ENCODE results near the gene LENG8. TPM values are rescaled to one million over a fixed set of nuclear protein-coding genes. Genes with fewer than 3 reads are reported as not detected.

The LENG8 gene
- total RNA-seq, 1 experiment from 2014 or later, result 148 TPM

GRCh38 chr19:54462655-54463530 lies 13.9 kb downstream of the LENG8 start:
- Histone ChIP-seq H2BK5ac (ENCODE audit: insufficient read length, low read length) (no peak overlapping the region), H2AFZ (ENCODE audit: low read length) (no peak overlapping the region), H3K27ac (ENCODE audit: insufficient read length, low read depth, low read length) (no peak overlapping the region), H3K9me3 (ENCODE audit: control insufficient read depth, low read depth, low read length) (no peaks in the 10 kb centered on the region), H3K4me1 (ENCODE audit: insufficient read depth, low read length) (no peaks in the 10 kb centered on the region), H2AK5ac (ENCODE audit: insufficient read length, low read length) (no peak overlapping the region), H4K20me1 (ENCODE audit: control insufficient read depth, insufficient read depth, insufficient read length) (no peaks in the 10 kb centered on the region), H2BK120ac (ENCODE audit: low read depth, low read length, poor library complexity, severe bottlenecking) (no peak overlapping the region), H3K23ac (ENCODE audit: insufficient read length, low read depth, low read length) (no peak overlapping the region), H3K4me2 (ENCODE audit: insufficient read depth, insufficient read length, low read length) (peak overlapping the region; percentile 45), H3K18ac (ENCODE audit: insufficient read length, low read depth, low read length) (peak overlapping the region; percentile 81), H3K79me2 (ENCODE audit: insufficient read depth, low read length) (no peaks in the 10 kb centered on the region), H3K4ac (ENCODE audit: low read depth, low read length) (no peak overlapping the region), H4K5ac (ENCODE audit: insufficient read length, low read depth, low read length) (no peak overlapping the region), H4K91ac (ENCODE audit: insufficient read length, low read depth, low read length) (no peak overlapping the region), H4K8ac (replicated peaks; ENCODE audit: insufficient read length, low read depth, low read length) (no peak overlapping the region), H3K56ac (ENCODE audit: insufficient read length, low read depth, low read length) (no peak overlapping the region), H2BK12ac (ENCODE audit: insufficient read length, low read depth, low read length) (no peak overlapping the region), H3K14ac (ENCODE audit: insufficient read depth, low read length) (peak overlapping the region; percentile 92), H2BK20ac (ENCODE audit: low read depth, low read length, poor library complexity, severe bottlenecking) (no peak overlapping the region), H3K23me2 (ENCODE audit: insufficient read length, low read depth, low read length, poor library complexity, severe bottlenecking) (peaks cover 11% of the 10 kb centered on the region), H2BK15ac (ENCODE audit: low read depth, low read length) (no peak overlapping the region), H3K9ac (ENCODE audit: extremely low read depth, insufficient read length, low read length) (peak overlapping the region; percentile 60), H3K27me3 (ENCODE audit: insufficient read depth, low read length) (no peaks in the 10 kb centered on the region; the same call in 1 of the 2 replicates), H3K79me1 (ENCODE audit: insufficient read depth, low read depth, low read length, poor library complexity, severe bottlenecking) (no peaks in the 10 kb centered on the region), H3T11ph (ENCODE audit: low read length) (no peak overlapping the region)
- Mint-ChIP-seq H3K27me3 (ENCODE audit: low read depth) (peaks cover 17% of the 10 kb centered on the region), H3K4me1 (peaks cover 7% of the 10 kb centered on the region in 2 experiments; a peak in 3 of 4 replicates), H3K4me3 (peak overlapping the region; percentile 75 to 84), H3K9me3 (peaks cover 2 to 3% of the 10 kb centered on the region in 2 experiments; a peak in 1 of 5 replicates), H3K36me3 (ENCODE audit: insufficient read depth in 1 of 3, low read depth in 3 of 3) (peaks cover 20 to 37% (median 36%) of the 10 kb centered on the region in 3 experiments; a peak in 6 of 7 replicates), H3K27ac (no peak overlapping the region)
- WGBS (ENCODE audit: extremely low coverage, insufficient read length, low lambda C conversion rate), result no CpG with 5 or more reads among the region's 91 CpGs
- peak; percentile 81 for DNase-seq
- peak; percentile 56 for TF ChIP-seq CTCF (conservative IDR thresholded peaks at IDR 0.05)

All from H9 (cell line).